KG1 (cell line): Measurements from ENCODE around the gene NAE1.

ENCODE experiments used
- DNase-seq: peaks from one replicate; lab custom pipeline; 2025; lab: John Stamatoyannopoulos, UW

NAE1 gene

DNA sequence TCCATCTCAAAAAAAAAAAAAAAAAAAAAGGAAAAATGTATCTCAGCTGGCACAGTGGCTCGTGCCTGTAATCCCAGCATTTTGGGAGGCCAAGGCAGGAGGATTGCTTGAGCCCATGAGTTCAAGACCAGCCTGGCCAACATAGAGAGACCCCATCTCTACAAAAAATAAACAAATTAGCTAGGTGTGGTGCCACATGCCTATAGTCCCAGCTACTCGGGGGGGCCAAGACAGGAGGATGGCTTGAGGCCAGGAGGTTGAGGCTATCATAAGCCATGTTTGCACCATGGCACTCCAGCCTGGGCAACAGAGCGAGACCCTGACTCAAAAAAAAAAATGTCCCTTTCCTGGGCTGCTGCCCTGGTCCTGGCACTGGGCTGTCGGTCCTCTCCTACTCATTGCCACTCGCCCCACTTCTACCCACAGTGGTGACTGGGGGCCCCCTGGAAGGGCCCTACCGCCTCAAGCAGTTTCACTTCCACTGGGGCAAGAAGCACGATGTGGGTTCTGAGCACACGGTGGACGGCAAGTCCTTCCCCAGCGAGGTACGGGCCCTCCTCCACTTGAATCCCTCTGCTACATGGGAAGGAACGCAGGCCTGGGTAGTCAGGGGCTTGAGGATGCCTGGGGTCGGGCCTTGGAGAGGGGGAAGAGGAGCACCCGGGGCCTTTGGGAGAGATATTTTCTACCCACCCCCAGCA is 19.5 kb upstream of the NAE1 start:
- DNase-seq: no peak

DNA sequence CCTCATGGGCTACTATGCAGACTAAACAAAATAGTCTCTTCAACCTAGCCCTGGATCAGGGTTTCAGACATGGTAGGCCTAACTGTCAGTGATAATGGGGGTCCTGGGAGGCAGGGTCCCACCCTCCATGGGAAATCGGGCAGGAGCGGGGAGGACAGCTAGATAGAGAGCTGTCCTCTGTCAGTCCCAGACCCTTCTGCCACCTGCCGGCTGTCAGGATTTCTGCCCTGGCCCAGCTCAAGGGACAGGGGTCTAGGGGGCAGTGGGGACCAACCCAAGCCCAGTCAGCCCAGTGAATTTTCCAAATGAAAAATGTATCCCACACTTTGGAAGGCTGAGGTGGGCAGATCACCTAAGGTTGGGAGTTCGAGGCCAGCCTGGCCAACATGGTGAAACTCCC is 18.8 kb upstream of the NAE1 start:
- DNase-seq: no peak

DNA sequence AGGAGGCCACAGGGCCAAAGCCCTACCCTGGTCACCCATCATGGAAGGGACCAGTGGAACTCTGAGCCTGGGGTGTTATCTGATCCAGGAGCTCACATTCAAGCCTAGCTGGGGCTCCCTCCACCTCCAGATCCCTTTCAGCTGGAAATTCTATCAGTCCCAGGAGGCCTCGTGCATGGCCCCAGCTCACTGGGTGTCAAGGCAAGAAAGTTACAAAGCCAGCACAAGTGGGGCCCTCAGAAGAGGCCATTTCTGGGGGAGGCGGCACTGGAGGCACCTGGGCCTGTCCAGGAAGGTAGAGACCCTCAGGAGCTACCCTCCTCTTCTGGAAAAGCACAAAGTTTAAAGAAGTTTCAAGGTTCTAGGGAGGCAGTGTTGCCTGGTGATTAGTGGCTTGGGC is 18.2 kb upstream of the NAE1 start:
- DNase-seq: no peak

DNA sequence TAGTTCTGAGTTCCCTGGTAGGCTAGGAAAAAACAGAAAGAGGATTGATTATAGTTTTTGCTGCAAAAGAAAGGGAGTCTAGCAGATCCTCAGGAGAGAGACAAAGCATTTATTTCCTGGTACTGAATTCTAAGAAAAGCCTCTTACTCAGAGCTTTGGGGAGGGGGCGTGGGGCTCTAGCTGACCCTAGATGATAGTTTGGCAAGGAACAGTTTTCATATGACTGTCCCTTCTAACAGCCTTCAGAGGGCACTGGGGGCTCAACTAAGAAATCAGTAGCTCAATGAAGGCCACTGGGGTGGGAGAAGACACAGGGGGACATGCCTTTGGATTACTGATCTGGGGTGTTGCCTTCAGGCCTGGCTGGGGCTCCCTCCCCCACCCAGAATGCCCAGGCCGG is 17.4 kb upstream of the NAE1 start:
- DNase-seq: no peak

DNA sequence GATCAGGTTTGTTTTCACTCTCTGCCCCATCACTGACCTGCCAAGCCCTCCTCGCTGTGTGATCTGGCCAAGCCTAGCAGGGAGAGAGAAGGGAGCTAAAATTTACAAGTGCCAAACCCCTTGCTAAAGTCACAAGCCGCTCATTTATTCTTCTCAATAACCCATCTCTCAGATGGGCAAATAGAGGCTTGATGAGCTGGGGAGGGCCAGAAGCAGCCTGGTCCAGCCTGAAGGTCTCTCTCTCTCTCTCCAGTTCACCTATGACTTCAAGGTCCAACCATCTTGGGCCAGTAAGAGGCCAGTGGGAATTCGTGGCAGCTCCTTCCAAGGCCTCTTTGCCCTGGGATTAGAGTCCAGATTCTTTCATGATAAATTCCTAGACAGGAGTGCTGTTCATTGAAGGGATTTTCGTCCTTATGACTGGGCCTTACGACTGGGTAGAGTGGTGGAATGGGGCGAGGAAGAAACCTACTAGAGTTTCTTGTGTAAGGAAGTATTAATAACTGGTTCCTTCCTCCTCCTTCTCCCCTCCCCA is 16.8 kb upstream of the NAE1 start:
- DNase-seq: no peak

DNA sequence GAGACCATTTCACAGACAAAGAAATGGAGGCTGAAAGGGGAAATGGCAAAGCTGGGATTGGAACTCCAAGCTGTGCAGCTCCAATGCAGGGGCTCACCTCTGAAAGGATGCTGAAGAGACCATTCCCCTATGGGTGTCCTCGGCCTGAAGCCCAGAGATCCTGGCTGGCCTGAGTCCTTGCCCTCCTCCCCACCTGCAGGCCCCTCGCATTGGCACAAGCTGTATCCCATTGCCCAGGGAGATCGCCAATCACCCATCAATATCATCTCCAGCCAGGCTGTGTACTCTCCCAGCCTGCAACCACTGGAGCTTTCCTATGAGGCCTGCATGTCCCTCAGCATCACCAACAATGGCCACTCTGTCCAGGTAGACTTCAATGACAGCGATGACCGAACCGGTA is 16.1 kb upstream of the NAE1 start:
- no peak for DNase-seq

DNA sequence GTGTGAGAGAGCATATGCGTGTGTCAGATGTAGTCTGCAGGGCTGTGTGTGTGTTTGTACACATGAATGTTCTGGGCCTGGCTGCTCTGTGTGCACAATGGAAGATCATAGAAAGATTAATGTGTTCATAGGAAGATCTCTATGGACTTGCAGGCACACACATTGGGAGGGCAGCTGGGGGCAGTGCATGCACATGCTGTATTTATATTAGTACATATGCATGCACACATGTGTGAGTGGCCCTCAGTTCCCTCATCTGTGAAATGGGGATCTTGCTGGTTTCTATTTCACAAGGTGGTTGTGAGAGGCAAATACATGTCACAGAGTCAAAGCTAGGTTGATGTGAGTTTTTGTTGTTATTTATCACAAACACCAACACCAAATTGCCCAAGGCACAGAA is 15.5 kb upstream of the NAE1 start:
- DNase-seq: no peak

DNA sequence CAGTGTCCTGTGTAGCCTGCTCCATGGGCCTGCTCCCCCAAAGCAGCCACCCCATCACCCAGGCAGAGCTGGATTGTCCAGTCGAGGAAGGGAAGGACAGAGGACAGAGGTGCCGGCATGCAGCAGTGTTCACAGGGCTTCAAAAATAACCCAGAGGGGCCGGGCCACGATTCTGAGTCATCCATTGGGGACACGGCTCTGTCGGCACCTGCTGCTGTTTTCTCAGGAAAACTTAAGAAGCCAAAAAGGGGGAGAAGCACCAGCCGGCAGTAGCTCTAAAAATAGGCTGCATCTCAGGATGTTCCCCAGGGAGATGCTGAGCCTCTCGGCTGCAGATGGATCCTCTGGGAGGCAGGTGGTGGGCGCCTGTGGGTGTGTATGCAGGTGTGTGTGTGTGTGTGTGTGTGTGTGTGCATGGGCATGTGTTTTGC is 15.0 kb upstream of the NAE1 start:
- DNase-seq: no peak

DNA sequence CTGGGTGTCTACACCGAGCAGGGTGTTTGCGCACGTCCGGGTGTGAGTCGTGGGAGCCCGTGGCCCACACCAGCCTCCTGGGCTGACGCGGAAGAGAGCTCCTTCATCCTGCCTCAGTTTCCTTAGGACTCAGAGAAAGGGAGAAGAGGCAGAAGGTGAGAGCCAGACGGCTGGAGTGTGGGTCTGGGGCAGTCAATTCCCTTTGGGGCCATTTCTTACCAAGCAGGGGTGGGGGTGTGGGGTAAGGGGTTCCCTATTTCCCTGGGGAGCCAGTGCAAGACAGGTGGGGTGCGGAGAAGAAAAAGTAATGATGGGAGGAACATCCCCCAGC is 14.3 kb upstream of the NAE1 start:
- DNase-seq: no peak

DNA sequence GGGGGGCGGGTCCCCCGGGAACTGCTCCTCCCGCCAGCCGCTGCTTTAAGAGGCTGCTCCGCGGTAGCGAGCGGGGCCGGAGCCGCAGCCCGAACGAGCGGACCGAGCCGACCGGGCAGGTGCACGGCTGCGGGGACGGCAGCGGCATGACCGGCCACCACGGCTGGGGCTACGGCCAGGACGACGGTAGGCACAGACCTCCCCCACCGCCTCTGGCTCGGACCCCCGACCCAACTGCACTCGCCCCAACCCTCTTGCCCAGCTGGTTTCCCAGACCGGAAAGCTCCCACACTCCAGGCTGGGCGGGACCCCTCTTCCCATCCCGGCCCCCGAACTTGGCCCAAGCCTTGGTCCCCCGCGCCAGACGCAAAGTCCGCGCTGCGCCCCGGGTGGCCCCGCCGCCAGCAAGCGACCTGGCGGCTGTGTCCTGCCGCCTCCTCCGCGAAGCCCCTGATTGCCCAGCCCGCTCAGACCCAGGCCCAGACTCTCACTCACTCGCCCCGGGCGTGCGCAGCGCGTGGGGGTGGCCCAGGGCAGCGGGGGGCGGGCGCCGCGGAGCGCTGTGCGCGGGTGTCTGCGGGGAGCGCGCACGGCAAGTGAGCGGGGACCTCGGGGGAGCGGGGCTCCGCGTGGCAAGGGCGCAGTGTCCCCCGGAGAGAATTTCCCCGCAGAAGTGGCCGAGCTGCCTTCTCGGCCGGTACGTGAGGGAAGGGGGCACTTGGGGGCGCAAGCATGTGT is 13.7 kb upstream of the NAE1 start, which contains the start of gene CA7:
TSS of gene CA7 (plus strand) at position 73 of the 738 bp plus-strand sequence. CDS start at position 147, 74 bp downstream.
- DNase-seq: no peak

DNA sequence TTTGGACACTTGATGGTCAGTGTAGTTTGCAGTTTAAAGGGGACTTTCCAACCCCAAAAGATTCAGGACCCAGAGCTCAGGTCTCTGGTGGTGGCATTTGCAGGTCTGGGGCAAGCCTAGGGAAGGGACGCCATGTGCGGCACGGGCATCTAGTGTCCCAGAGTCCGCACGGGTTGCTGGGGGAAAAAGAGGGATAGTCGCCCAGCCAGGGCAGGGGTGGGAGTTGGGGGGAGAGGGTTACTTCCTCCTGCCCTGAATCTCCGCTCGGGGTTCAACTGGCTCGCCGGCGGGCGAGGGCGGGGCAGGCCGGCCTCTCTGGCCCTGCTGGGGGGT is 13.2 kb upstream of the NAE1 start:
- DNase-seq: no peak

DNA sequence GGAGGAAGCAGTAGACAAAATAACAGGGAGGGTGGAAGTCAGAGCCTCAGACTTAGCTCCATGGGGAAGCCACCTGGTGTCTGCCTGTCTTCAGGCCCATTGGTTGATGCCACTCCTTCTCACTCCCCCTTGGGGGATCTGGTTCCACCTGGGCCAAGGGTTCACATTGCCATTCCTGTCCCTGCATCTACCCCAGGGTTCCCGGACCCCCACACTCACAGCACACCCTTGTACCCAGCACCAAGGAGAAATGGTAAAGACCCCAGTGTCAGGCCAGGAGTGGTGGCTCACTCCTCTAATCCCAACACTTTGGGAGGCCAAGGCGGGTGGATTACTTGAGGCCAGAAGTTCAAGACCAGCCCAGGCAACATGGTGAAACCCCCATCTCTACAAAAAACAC is 12.4 kb upstream of the NAE1 start:
- no peak for DNase-seq

DNA sequence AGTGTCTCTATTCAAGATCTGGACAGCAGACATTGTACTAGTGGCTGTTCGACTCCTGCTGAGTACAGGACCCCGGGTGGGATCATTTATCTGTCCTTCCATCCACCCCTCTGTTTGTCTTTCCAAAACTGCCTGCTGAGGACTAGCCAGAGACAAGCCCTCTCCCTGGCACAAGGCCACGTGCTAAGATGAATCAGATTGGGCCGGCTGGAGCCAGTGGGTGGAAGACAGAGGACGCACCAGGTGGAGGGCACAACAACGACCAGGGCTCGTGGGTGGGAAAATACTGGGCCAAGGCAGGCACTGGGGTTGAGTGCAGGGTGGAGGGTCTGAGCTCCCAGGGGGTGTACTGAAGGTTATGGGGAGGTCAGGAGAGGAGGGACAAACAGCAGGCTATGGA is 12.0 kb upstream of the NAE1 start:
- no peak for DNase-seq

DNA sequence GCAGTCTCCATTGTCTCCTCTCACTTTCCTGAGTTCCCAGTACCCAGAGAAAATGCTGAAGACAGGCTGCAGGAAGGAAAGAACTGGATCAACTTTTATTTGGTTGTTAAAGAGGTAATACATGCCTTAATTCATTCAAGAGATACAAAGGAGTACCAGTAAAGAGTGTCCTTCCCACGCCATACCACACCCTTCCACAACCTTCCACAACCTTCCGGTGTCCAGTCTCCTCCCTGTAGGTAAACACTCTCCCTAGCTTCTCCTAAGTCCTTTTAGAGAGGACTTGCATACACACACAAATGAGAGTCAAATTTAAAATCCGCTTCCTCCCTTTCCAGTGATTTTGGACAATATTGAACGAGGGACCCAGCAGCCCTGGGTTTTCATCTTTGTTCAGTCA is 10.6 kb upstream of the NAE1 start:
- no peak for DNase-seq

DNA sequence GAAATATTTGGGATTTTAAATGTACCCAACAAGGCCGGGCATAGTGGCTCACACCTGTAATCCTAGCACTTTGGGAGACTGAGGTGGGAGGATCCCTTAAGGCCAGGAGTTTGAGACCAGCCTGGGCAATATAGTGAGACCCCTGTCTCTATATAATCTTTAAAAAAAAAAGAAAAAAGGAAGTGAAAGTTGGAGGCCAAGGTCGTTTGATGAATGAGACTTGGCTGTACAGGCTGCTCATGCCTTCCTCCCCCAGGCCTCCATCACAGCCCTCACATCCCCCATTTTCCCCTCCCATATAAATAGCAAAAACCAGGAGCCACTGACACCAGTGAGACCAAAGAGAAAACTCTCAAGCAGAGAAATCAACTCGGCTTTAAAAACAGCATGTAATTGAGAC is 10.1 kb upstream of the NAE1 start:
- DNase-seq: no peak

DNA sequence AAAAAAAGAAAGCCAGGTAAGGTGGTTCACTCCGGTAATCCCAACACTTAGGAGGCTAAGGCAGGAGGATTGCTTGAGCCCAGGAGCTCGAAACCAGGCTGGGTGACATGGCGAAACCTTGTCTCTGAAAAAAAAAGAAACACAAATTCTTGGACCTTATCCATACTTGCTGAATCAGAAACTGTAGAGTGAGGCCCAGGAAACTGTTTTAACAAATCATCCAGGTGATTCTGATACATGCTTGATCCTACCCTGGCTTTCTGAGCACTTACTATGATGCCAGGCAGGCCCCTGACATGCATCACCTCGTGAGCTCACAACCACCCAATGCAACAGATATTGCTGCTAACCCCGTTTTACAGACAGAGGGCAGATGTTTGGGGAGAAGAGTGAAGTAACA is 4.0 kb upstream of the NAE1 start:
- DNase-seq: no peak

DNA sequence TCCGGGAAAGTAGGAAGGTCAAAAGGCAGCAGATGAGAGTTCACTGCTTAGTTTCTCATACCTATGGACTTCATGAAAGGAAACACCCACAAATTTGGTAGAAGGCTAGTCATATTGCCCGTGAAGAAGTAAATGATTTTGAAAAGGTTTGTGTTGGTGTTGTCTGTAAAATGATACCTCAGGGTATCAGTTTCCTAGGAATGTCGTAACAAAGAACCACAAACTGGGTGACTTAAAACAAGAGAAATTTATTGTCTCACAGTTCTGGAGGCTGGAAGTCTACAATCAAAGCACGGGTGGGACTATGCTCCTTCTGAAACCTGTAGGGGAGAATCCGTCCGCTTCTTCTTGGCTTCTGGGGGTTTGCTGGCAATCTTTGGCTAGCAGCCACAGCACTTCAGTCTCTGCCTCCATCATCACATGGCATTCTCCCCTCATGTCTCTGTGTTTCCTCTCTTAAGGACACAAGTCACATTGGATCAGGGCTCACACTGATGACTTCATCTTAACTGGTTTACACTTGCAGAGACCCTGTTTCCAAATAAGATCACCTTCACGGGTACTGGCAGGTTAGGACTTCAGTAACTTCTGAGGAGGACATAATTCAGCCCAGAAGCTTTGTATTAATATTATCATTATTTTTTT is 2.0 kb upstream of the NAE1 start:
- DNase-seq: no peak

DNA sequence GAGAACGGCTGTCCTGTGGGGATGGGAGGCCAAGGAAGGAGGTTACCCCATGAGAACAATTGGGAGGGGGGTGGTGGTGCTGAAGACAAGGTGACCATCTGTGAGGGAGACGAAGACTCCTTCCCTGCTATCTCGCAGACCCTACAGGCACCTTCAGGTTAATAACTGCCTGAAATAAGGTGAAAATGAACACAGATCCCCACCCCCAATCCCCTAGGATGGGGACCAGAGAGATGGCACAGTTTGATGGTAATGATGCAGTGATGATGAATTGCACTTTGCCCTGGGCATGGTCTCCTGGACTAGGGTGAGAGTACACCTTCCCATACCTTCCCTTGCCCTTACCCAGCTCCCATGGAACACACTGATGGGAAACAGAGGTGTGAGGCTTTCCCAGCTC is 1.4 kb upstream of the NAE1 start:
- DNase-seq: no peak

DNA sequence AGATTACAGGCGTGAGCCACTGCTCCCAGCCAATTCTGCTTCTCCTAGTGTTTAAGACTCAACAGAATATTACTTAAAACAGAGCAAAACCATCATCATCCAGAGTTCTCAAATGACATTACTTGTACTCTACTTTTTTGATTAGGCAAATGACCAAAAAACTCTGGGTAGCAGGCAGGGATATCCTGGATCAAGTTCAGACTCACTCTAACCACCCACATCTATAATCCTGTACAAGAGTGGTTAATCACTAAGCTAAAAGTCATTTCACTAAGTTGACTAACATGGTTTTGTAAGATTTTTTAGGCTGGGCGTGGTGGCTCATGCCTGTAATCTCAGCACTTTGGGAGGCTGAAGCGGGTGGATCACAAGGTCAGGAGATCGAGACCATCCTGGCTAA is 6.8 kb downstream of the NAE1 start:
- no peak for DNase-seq

DNA sequence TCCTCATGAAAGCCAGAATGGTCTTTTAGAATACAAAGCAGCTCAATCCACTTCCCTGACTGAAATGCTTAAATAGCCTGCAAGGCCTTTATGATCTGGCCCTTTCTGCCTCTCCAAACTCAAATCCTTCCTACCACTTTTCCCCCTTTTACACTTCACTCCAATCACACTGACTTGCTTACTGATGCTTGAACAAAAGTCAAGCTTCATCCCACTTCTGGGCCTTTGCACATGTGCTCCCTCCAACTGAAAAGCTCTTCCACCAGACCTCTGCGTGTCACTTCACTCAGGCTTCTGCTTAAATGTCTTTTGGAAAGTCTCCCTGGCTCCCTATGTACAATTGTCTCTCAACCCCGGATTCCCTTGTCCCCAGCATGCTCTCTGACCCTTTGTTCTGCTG is 16.0 kb downstream of the NAE1 start:
- no peak for DNase-seq

DNA sequence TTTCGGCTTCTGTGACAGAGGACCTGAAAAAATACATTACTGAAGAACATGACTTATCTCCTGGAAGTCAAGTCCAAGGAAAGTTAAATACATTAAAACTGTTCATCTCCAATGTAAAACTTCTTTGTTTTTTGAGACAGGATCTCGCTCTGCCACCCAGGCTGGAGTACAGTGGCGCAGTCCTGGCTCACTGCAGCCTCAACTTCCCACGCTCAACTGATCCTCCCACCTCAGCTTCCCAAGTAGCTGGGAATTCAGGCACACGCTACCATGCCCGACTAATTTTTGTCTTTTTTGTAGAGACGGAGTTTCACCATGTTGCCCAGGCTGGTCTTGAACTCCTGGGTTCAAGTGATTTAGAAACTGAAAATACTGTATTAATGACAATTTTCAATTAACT is 19.7 kb downstream of the NAE1 start:
- DNase-seq: no peak

DNA sequence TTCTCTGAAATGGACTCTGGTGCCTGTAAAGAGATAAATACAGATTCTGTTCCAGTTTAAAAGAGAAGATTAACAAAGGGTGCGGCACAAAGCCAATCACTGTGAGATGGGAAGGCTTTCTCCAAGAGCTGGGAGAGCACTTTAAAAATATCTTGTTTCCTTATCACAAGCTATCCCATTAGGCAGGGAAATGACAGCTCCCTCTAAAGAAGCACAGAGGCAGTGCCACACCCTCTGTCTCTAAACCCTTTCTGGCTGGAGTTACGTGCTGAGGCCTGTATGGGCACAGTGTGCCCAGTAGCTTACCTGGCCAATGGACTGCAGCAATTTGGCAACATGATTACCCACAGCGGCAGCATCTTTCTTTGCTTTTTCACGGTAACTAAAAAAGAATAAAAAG is 20.4 kb downstream of the NAE1 start:
- DNase-seq: no peak

DNA sequence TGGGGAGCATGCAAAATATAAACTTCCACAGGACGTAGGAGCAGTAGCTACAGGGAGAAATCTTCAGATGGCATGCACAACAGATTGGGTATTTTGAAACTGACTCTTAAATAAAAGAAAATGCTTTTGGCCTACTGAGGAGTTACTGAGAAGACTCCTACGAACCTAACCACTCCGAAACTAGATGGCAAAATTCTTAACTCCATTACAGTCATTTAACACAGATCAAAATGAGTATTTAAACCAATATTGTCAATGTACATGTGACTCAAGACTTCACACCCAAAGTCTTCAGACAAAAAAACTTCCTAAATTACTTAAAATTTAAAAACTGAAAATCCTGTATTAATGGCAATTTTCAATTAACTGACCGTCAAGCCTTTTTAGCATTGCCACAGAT is 21.0 kb downstream of the NAE1 start:
- DNase-seq: no peak
